NT2/D1 (cell line): ENCODE measurements around the gene GRAMD4.

Source experiments
- SUZ12 ChIP-seq: IDR thresholded peaks from 2 replicates; pipeline ENCODE4 v1.6.1; 2011; ENCODE audit not compliant: insufficient read length, insufficient read depth; ENCODE audit errors: extremely low read depth
- YY1 ChIP-seq: IDR thresholded peaks from 2 replicates; pipeline ENCODE4 v1.6.1; 2011; ENCODE audit not compliant: insufficient read length, insufficient read depth
- ZNF274 ChIP-seq: IDR thresholded peaks from 2 replicates; pipeline ENCODE4 v1.6.1; 2011; ENCODE audit warnings: mild to moderate bottlenecking, low read depth, low read length

DNA sequence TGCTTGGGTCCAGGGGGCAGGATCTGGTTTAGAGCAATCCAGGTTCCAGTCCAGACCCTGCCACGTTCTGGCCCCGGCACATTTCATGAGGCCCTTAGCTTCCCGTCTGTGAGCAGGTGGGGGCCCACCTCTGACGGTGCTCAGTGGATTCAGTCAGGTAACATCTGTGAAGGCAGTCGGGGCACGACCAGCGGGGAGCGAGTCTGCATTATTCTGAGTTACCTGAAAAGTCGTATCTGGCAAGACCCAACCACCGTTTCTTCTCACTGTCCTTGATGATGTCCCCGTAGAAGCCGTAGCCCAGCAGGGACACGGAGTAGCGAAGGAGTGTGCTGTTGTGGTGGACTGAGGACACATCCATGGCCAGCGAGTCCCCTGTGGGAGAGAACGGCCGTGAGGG, 78.9 kb downstream of the GRAMD4 start:
- TF ChIP-seq ZNF274: no peak
- no peak for TF ChIP-seq YY1
- no peak for TF ChIP-seq SUZ12
